COLO829 (cell line): Measurements from ENCODE around the gene BIN1.

Experiments used
- DNase-seq: peaks from one replicate; pipeline ENCODE4 v3.0.0; 2012; ENCODE audit warnings: low spot score

BIN1 gene

DNA sequence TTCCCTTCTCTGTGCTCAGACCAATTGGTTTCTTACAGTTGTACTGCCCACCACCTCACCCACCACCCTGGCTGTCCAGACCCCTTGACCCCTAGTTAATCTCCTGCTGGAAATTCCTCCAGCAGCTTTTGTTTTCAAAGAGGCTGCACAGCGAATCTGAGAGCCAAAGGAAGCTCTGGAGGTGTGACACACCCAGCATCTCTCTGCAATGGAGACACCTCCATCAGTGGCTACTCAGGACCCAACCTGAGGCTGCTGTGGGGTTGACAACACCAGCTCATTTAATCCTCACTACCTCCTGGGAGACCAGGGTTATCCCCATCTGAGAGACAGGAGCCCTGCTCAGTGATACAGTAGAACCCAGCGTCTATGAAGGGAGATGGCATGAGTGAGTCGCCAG lies 86.4 kb downstream of the BIN1 start:
- DNase-seq, result no peak

GRCh38 chr2:127017548-127017947 lies 89.4 kb downstream of the BIN1 start:
- no peak for DNase-seq

DNA sequence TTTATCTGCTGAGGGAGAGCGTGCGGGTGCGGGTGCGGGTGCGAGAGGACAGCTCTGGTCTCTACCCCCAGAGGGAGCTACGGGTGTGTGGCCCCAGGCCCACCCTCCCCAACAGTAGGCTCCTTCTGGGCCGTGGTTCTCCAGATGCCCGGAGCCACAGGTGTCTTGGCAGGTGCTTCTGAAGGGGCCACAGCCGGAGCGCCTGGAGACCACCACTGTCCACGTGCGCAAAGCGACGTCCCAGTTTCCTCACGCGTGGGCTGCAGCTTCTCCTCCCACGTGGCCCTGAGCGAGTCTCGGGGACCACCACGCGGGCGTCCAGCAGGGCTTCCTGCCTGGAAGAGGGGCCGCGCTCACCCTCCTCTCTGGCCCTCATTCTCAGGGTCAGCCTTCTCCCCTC lies 90.6 kb downstream of the BIN1 start:
- no peak for DNase-seq

- no peak for DNase-seq
These were observed 91.6 kb downstream of the BIN1 start for GRCh38 chr2:127015106-127015910.

DNA sequence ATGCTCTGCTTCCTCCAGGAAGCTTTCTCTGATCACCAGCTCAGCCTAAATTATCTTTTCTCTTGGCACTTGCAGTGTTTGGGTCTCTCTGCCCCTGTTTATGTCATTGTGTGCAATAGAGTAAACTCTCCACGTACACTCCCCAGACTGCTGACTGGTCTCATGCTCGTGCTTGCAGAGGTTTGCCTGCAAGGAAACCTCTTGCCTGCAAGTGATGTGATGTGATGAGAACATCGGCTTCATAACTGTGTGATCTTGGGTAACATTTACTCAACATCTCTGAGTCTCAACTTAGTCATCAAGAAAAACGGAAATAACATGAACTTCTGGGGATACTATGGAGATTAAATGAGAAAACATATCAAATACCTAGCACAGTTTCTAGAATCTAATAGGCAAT lies 92.3 kb downstream of the BIN1 start:
- DNase-seq, result no peak

- no peak for DNase-seq
These were observed 92.7 kb downstream of the BIN1 start for GRCh38 chr2:127014224-127014623.

DNA sequence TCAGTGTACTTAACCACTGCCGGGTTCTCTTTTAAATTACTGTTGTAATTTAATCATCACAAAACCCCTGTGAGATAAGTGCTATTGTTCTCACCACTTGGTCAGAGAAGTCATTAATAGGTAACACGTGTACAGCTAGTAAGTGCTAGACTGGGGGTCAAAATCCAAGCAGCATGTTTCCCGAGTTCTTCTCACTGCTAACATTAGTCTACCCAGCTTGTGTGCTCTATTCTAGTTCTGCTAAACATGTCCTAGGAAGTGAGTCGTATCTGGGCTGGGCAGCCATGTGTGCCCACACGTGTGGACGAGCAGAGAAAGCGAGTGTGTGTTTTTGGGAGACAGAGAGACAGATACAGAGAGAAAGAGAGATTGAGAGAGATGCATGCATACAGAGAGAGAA lies 94.1 kb downstream of the BIN1 start:
- DNase-seq, result no peak

GRCh38 chr2:127012215-127012614 lies 94.7 kb downstream of the BIN1 start:
- DNase-seq, result no peak

GRCh38 chr2:127011796-127012195 lies 95.2 kb downstream of the BIN1 start:
- no peak for DNase-seq

- no peak for DNase-seq
These were observed 95.7 kb downstream of the BIN1 start for GRCh38 chr2:127011231-127011661.

DNA sequence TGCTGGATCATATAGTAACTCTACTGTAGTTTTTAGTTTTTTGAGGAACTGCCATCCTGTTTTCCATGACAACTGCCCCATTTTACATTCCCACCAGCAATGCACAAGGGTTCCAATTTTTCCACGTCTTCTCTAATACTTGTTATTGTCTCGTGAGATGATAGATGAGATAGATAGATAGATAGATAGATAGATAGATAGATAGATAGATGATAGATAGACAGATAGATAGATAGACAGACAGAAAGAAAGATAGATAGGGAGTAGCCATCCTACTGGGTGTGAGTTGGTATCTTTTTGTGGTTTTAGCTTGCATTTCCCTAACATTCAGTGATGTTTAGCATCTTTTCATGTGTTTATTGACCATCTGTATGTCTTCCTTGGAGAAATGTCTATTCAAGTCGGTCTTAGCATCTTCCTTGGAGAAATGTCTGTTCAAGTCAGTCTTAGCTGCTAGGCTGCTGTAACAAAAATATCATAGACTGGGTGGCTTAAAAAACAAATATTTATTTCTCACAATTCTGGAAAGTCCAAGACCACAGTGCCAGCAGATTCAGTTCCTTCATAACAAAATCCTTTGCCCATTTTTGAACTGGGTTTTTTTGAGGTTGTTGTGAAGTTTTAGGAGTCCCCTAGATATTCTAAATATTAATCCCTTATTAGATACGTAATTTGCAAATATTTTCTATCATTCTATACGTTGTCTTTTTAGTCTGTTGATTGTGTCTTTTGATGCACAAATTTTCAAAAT lies 98.5 kb downstream of the BIN1 start:
- no peak for DNase-seq

DNA sequence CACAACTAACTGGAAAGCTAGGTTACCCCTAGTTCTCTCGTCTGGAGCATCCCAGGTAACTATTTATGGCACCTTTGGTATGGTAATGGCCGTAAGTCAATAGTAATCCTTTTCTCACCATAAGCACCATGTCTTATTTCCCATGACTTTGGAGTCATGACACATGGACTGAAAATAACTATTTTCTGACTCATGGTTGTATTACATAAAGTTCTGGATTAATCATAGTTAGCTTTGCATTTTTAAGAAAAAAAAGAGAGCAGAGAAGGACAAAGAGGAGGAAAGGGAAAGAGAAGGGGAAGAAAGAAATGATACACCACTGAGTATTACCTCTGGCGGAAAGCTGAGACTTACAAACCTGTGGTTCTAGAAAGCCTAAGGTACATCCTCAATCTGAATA lies 99.3 kb downstream of the BIN1 start:
- DNase-seq, result no peak

DNA sequence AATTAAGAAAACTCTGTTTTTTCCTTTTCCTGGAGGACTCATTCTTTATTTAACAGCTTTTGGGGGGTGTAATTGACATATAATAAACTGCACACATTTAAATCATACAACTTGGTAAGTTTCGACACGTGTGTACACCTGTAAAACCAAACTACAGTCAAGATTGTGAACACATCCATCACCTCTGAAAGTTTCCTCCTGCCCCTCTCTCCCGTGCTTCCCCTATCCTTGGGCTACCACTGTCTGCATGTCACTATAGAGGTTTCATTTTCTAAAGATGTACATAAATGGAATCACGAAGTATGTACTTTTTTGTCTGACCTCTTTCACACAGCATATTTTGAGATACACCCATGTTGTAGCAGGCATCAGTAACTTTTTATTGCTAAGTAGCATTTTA lies 100.0 kb downstream of the BIN1 start:
- no peak for DNase-seq

DNA sequence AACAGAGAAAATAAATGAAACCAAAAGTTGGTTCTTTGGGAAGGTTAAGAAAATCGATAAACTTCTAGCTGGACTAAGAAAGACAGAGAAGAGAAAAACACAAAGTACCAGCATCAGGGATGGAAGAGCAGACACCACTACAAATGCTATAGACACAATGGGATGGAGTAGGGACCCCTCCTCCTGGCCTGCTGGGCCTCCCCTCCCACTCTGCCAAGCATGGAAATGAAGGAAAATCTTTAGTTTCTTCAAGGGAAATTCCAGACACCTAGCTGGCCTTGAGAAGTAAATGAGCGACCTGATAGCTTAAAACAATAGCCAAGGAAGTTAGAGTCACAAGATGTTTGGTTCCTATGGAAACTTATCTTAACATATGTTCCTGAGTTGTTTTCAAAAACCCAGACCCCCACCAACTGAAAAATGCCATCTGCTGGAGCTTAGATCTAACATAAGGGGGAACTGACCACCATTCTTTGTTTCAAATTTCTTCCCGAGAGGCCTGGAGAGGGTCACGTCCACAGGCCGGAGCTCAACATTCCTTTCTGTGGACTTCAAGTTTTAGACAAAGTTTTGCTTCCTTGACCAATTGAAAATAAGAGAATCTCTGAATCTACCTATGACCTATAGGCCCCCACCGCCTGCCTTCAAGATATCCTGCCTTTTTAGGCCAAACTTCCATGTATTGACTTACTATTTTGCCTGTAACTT lies 101.9 kb downstream of the BIN1 start:
- no peak for DNase-seq

DNA sequence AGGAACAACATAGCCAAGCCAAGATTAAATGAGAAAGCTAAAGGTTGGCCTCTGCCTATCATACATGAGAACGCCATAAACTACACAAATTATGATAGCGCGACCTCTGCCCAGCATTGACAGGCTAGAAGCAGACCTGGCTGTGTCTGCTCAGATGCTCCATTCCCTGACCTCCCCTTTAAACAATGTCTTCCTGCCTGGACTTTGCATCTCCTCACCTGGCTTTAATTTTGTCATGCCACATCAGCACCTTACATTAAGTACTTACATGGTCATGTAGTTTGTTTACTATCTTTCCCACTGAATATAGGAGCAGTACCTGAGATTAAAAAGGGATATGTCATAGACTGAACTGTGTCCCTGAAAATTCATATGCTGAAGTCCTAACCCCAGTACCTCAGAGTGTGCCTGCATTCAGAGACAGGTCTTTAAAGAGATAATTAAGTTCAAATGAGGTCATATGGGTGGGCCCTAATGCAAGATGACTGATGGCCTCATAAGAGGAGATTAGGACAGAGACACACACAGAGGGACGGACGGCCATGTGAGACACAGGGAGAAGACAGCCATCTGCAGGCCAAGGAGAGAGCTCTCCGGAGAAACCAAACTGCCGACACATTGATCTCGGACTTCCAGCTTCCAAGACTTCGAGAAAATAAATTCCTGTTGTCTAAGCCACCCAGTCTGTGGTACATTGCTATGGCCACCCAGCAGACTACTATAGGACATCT lies 103.7 kb downstream of the BIN1 start:
- DNase-seq, result no peak

GRCh38 chr2:127001751-127002150 lies 105.2 kb downstream of the BIN1 start:
- no peak for DNase-seq

GRCh38 chr2:127000937-127001336 lies 106.0 kb downstream of the BIN1 start:
- DNase-seq, result no peak

- DNase-seq, result no peak
These were observed 106.8 kb downstream of the BIN1 start for GRCh38 chr2:127000194-127000593.

GRCh38 chr2:126999106-126999756 lies 107.7 kb downstream of the BIN1 start:
- DNase-seq, result no peak

DNA sequence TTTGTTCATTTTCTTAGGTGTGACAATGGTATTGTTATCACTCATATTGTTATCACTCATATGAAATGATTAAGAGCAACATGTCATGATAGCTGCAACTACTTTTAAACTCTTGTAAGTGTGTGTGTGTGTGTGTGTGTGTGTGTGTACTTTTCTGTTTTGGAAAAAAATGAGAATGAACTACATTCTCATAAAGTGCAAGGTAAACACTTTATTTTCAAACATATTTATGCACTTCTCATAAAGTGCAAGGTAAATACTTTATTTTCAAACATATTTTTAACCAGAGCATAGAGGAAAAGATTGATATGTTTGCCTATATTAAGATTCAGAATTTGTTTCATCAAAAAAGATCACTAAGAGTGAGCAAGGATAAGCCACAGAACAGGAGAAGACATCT lies 108.5 kb downstream of the BIN1 start:
- no peak for DNase-seq
